RKO (cell line): ENCODE measurements around the gene PCYT1B.
"Not testable (repeated sequence)": the region's sequence is repeated elsewhere in the genome, so short reads cannot be mapped to it uniquely, and the experiment has no call there.

Experiments used
- DNase-seq: peaks from one replicate; pipeline ENCODE4 v3.0.0-alpha.2; 2016; ENCODE audit warnings: low spot score

The PCYT1B gene

DNA sequence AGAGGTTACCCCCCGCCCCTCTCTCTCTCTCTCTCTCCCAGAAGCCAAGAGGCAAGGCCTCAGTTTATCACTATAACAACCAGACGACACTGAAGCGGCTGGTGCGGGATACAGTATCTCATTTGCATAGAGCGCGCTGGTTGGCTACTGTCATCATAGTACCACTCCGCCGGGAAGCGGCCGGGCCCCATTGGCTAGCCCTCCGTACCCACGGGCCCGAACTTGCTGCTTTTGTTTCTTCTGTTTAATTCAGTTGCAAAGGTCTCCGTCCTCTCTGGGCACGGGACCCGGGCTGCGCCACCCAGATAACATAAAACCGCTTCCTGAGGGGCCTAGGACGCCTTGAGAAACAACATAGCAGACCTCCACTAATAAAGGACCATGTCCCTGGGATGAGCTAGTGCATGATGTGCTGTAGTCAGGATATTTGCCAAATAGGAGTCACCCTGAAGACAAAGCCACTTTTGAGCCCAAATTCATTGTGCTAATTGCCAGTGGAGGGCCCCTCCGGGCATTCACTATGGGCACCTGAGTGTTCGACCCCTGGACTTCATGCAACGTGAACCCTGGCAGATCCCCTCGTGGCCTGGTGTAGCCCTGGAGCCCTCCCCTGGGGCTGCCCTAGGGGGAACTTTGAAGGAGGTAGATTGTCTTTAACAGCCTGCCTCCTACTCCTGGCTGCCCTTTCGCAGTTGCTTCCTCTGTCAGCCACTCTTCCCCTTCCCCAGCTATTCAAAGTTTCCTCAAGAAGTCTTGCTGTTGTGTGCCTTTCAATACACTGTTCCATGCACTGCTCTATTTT, at the start of gene PCYT1B:
PCYT1B (minus strand) TSS at position 91 of the 802 bp plus-strand sequence. CDS start 242 bp downstream, outside the sequence.
- DNase-seq = no peak

GRCh38 chrX:24696294-24696693, 49.1 kb upstream of the PCYT1B start:
- DNase-seq = no peak

- peak; percentile 40 for DNase-seq
These were observed 47.7 kb upstream of the PCYT1B start for GRCh38 chrX:24694825-24695224.

GRCh38 chrX:24693453-24694202, 46.5 kb upstream of the PCYT1B start, which contains the start of gene POLA1:
TSS of gene POLA1 (plus strand) at chrX:24693918. CDS start at chrX:24693962, 44 bp downstream.
- DNase-seq = peak; percentile 93

GRCh38 chrX:24692305-24692704, 45.2 kb upstream of the PCYT1B start:
- DNase-seq = no peak

DNA sequence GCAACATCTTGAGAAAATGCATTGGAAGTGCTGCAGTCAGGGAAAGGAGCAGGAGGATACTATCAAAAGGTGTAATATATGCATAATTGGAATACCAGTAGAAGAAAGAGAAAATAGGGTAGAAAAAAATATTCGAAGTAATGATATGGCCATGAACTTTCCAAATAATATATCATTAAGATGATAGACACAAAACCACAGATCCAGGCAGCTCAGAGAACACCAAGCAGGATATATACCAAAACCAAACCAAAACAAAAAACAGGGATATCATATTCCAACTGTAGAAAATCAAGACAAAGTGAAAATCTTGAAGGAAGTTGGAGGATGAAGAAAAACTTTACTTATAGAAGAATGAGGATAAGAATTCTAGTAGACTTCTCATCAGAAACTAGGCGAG, 36.9 kb upstream of the PCYT1B start:
- no peak for DNase-seq

DNA sequence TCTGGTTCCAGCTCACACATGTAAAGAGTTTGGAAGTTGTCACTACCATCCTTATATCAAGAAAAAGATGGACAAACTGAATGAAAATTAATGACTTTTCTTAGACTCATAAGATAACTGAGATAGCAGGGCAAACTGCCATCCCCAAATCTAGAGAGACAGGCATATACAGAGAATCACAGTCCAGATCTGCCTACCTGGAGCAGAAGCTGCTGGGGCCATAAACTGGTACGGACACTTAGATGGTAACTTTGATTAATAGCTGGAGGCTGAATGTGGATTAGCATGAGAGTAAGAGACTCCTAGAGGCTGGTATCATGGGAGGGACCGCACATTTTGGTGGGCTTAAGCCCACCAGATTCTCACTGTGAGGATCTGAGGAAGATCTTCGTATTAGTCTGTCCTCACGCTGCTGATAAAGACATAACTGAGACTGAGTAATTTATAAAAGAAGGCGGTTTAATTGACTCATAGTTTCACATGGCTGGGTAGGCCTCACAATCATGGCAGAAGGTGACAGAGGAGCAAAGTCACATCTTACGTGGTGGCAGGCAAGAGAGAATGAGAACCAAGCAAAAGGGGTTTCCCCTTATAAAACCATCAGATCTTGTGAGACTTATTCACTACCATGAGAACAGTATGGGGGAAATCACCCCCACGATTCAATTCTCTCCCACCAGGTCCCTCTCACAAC, 35.7 kb upstream of the PCYT1B start:
- no peak for DNase-seq

DNA sequence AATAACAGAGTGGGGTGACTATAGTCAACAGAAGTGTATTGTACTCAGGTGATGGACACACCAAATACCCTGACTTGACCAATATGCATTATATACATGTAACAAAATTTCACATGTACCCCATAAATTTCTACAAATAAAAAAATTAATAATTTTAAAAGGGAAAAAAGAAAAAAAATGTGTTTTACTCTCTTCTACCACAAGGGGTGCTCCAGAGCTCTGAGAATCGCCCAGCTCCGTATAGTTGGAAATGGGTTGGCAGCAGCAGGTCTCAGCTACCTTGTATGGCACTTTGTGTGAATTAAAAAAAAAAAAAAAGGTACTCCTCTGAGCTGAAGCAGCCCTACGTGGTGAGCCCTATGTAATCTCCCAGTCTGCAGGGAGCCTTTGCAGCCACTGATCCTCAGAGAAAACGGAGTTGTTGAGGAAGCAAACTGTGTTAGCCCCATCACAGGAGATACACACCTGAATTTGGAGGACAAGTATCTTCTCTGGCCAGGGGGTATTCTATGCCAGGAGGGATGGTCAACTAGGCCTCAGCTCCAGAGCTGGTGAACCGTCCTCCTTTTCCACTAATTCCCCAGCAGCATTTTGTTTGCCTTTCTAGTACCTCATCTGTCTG, 29.4 kb upstream of the PCYT1B start:
- peak; percentile 25 for DNase-seq

GRCh38 chrX:24673424-24673823, 26.3 kb upstream of the PCYT1B start:
- DNase-seq = no peak

- DNase-seq = no peak
These were observed 25.6 kb upstream of the PCYT1B start for GRCh38 chrX:24672701-24673190.

DNA sequence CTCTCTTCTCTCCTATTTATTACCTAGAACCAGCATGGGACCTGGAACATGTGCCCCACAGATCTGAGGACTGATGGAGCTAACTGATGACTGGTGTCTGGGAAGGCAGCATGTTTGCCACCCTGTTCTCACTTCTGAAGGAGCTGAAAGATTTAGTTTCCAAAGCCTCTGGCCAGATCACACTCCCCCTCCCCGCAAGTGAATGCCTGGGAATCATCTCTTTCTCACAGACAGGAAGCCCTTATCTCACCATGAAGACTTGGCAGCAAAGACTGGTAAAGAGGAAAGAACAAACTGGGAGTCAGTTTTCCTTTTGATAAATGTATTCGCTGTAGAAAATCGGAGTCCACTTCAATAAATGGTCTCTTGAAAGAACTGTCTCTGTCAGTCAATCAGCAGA, 21.0 kb upstream of the PCYT1B start:
- DNase-seq = no peak

GRCh38 chrX:24662352-24662751, 15.2 kb upstream of the PCYT1B start:
- no peak for DNase-seq

GRCh38 chrX:24661292-24661691, 14.1 kb upstream of the PCYT1B start:
- DNase-seq = no peak

- no peak for DNase-seq
These were observed 12.5 kb upstream of the PCYT1B start for GRCh38 chrX:24659646-24660045.

GRCh38 chrX:24659106-24659505, 12.0 kb upstream of the PCYT1B start:
- no peak for DNase-seq

- no peak for DNase-seq
These were observed 11.3 kb upstream of the PCYT1B start for GRCh38 chrX:24658421-24658820.

DNA sequence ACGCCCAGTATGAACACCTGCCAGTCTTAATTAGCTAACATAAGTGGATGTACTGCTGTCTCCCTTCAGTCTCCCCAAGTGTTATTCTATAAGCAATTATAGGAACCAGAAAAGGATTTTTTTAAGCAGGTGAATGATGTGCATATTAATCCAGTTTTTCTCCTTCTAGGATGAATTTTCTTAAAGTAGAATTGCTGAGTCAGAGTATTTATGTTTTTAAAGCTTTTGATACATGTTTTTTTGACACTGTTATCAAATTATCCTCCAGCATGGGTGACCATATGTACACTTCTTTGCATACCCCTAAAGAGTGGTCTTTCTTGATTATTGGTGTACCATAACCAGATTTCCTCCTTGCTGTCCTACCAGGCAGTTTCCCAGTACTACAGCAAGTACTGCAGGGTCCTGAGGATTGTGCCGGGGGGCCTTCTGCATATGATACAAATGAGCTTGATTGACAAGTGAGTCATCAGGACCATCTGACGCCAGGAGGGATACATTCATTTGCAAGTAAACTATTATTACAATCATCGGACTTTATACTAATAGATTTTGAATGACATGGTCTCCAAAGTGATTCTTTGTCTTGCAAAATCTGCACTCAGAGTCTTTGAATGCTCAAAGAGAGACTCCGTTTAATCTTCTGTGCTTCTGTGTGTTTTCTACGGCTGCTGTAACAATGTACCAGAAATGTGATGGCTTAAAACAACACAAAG, 10.7 kb upstream of the PCYT1B start:
- no peak for DNase-seq

- not testable (repeated sequence) for DNase-seq
These were observed 8.5 kb upstream of the PCYT1B start for GRCh38 chrX:24655679-24656078.

DNA sequence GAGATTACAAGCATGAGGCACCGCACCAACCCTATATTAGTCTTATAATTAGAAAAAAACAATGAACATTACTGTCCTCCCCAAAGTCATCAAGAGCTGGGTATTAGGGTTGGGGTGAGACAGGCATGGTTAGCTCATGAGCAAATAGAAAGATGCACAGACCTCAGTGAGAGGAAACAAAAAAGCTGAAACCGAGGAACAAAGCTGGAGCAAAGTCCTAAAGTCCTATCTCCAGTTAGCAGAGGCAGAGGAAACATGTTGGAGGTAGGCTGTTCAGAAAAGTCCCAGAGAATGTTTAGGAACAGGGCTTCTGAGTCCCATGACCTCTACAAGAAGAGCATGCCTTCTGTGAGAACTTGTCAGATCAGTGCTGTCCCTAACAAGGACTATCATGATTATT, 4.6 kb upstream of the PCYT1B start:
- no peak for DNase-seq

DNA sequence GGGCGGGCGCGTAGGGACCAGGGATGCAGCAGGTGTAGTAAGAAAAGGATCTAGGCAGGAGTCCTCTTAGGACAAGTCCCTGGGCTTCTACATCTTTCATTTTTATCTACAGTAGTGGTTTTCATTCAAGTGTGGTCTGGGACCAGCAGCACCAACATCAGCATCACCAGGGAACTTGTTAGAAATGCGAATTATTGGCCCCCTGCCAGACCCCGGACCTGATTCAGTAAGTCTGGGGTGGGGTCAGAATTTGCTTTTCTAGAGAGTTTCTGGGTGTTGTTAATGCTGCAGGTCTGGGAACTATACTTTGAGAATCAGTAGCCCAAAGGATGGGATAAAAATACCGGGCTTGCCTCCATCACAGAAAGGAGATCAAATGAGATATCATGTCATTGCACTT, 1.3 kb upstream of the PCYT1B start:
- DNase-seq = no peak

GRCh38 chrX:24646745-24647182, 383 bp downstream of the PCYT1B start:
- no peak for DNase-seq
